GM12878 (cell line): ENCODE data around the gene SMARCAL1. TPM values are rescaled to one million over a fixed set of nuclear protein-coding genes. Genes with fewer than 3 reads are reported as not detected.

Experiments
- ATAC-seq: fragments of 200-7000 bp; cut with Tn5 transposase; 3 replicates; pipeline ENCODE4 v1.9.1; 2020; ENCODE audit warnings: mild to moderate bottlenecking, moderate library complexity
- BruUV-seq: library from RNA; stranded (reverse); fragments of 400-500 nt; replicated peaks from 2 replicates; lab custom pipeline; 2021; lab: Mats Ljungman, UMichigan
- CTCF ChIA-PET: fragments of 300-600 bp; sonication (Branson Sonifier 250); formaldehyde crosslinking; extraction: SDS; loops from one replicate; lab custom pipeline; 2021; ENCODE audit warnings: inconsistent platforms; lab: Yijun Ruan, JAX
- POLR2A ChIA-PET: fragments of 350-600 bp; formaldehyde crosslinking; extraction: SDS; loops from one replicate; lab custom pipeline; 2021; ENCODE audit warnings: inconsistent platforms; lab: Charles Lee
- RAD21 ChIA-PET: fragments of 300-600 bp; sonication (Branson Sonifier 250); formaldehyde crosslinking; loops from one replicate; lab custom pipeline; 2023; ENCODE audit warnings: antibody characterized with exemption; ENCODE audit not compliant: unreplicated experiment; lab: Charles Lee
- SMC1A ChIA-PET: fragments of 300-600 bp; sonication (Branson Sonifier 250); formaldehyde crosslinking; loops from one replicate; lab custom pipeline; 2023; ENCODE audit not compliant: unreplicated experiment, uncharacterized antibody; lab: Charles Lee
- DNase-seq: peaks from one replicate; pipeline ENCODE4 v3.0.0-alpha.2; 2011; ENCODE audit warnings: low read depth, low spot score
- FAIRE-seq: peaks from 3 replicates; lab custom pipeline; 2011; peaks lifted over from hg19 to GRCh38; lab: Jason Lieb, UNC
- H2AFZ ChIP-seq: 2 replicates; pipeline ENCODE4 v1.6.0; 2011; ENCODE audit warnings: low read depth, low read length, control low read depth; ENCODE audit not compliant: control insufficient read depth
- H3K27ac ChIP-seq: 2 replicates; pipeline ENCODE4 v1.5.1; 2011; ENCODE audit warnings: control low read depth; ENCODE audit not compliant: control insufficient read depth, insufficient read depth
- H3K27me3 ChIP-seq, 2 experiments: replicated peaks in 1 of 2; 2 replicates each; pipeline versions ENCODE4 v1.6.0 to v1.6.1; 2011; ENCODE audit warnings: low read length in 1 of 2; ENCODE audit not compliant: control insufficient read depth in 2 of 2, insufficient read depth in 2 of 2
- H3K36me3 ChIP-seq, 2 experiments: 2 replicates each; pipeline ENCODE4 v1.5.1; 2011; ENCODE audit warnings: low read length in 1 of 2; ENCODE audit not compliant: control insufficient read depth in 2 of 2, insufficient read depth in 2 of 2
- H3K4me1 ChIP-seq: 2 replicates; pipeline ENCODE4 v1.6.1; 2011; ENCODE audit warnings: mild to moderate bottlenecking, low read length, moderate library complexity, mixed read lengths; ENCODE audit not compliant: control insufficient read depth, insufficient read depth
- H3K4me2 ChIP-seq: 2 replicates; pipeline ENCODE4 v1.6.0; 2011; ENCODE audit warnings: control low read depth; ENCODE audit not compliant: control insufficient read depth, insufficient read depth
- H3K4me3 ChIP-seq: fragments of 200-600 bp; sonication (generic); 2 replicates; pipeline ENCODE4 v1.5.1; 2016
- H3K79me2 ChIP-seq: 2 replicates; pipeline ENCODE4 v1.6.0; 2011; ENCODE audit warnings: low read length; ENCODE audit not compliant: control insufficient read depth, insufficient read depth
- H3K9ac ChIP-seq: 2 replicates; pipeline ENCODE4 v1.8.0; 2011; ENCODE audit warnings: low read length, control low read depth, mixed read lengths; ENCODE audit not compliant: control insufficient read depth, insufficient read depth
- H3K9me3 ChIP-seq: replicated peaks from 3 replicates; pipeline ENCODE4 v1.5.1; 2011; ENCODE audit warnings: mild to moderate bottlenecking, low read length; ENCODE audit not compliant: control insufficient read depth, insufficient read depth
- H4K20me1 ChIP-seq: 2 replicates; pipeline ENCODE4 v1.6.0; 2011; ENCODE audit not compliant: control insufficient read depth, insufficient read depth
- CHD2 ChIP-seq: IDR thresholded peaks from 2 replicates; pipeline ENCODE4 v1.6.1; 2011; ENCODE audit warnings: low read depth, low read length, improper control_type of control experiment, borderline replicate concordance
- CREB1 ChIP-seq: IDR thresholded peaks from 2 replicates; pipeline ENCODE4 v1.6.1; 2012; ENCODE audit warnings: low read depth, mild to moderate bottlenecking, inconsistent platforms
- CREM ChIP-seq: IDR thresholded peaks from 2 replicates; pipeline ENCODE4 v1.6.1; 2014; ENCODE audit warnings: antibody characterized with exemption, low read depth
- CUX1 ChIP-seq: IDR thresholded peaks from 2 replicates; pipeline ENCODE4 v1.6.1; 2012; ENCODE audit warnings: improper control_type of control experiment, low read depth, low read length; ENCODE audit not compliant: insufficient replicate concordance
- HCFC1 ChIP-seq: fragments of 150-350 bp; IDR thresholded peaks from 2 replicates; pipeline ENCODE4 v1.6.1; 2014; ENCODE audit warnings: low read length
- MEF2B ChIP-seq: fragments of 450-650 bp; IDR thresholded peaks from 2 replicates; pipeline ENCODE4 v1.6.1; 2018; ENCODE audit warnings: mild to moderate bottlenecking, moderate library complexity; ENCODE audit not compliant: partially characterized antibody, poor library complexity, severe bottlenecking
- MXI1 ChIP-seq: fragments of 150-350 bp; IDR thresholded peaks from 2 replicates; pipeline ENCODE4 v1.6.1; 2011; ENCODE audit warnings: low read depth, mild to moderate bottlenecking, inconsistent platforms, low read length, improper control_type of control experiment
- POLR2AphosphoS2 ChIP-seq: IDR thresholded peaks from 2 replicates; pipeline ENCODE4 v1.6.1; 2011; ENCODE audit warnings: low read depth, mild to moderate bottlenecking, low read length, improper control_type of control experiment, moderate library complexity
- SIX5 ChIP-seq: IDR thresholded peaks from 2 replicates; pipeline ENCODE4 v1.6.1; 2011; ENCODE audit warnings: mild to moderate bottlenecking, low read depth, low read length, moderate library complexity; ENCODE audit not compliant: severe bottlenecking
- ZZZ3 ChIP-seq: IDR thresholded peaks from 2 replicates; pipeline ENCODE4 v1.6.1; 2011; ENCODE audit warnings: low read depth; ENCODE audit not compliant: control insufficient read depth, insufficient read length
- WGBS: methylation state at CpG from one replicate; pipeline ENCODE4 v1.1.6; 2016; ENCODE audit warnings: low lambda C conversion rate; ENCODE audit not compliant: insufficient replicate concordance, insufficient coverage; ENCODE audit errors: missing lambda C conversion rate; 5-methylcytosine and 5-hydroxymethylcytosine counted together
- in situ Hi-C: fragments of 300-500 bp; cut with MboI; formaldehyde crosslinking; loops from 9 replicates; pipeline ENCODE4 v1.14.3; 2018; ENCODE audit warnings: mixed read lengths
- intact Hi-C: fragments of 100-400 bp; cut with micrococcal nuclease; formaldehyde crosslinking; loops from one replicate; pipeline ENCODE4 v1.14.2; 2022; ENCODE audit not compliant: unreplicated experiment
- polyA plus RNA-seq, 11 experiments: library from polyadenylated mRNA; depleted of rRNA in 4 of 11; unstranded in 6 of 11; stranded (reverse) in 5 of 11; fragments of >200 nt; fragmentation: Nextera tagmentation in 4 of 11; fragmentation: Illumina TruSeq in 1 of 11; extraction: Ambion mirVana in 4 of 11; extraction: Trizol in 1 of 11; gene quantifications; 1 replicate in 1 of 11; 2 replicates in 10 of 11; pipeline versions ENCODE4 v1.2.1 to v1.2.3, GENCODE V29; 2011 to 2016; ENCODE audit warnings: inconsistent platforms in 2 of 11, missing spikeins in 2 of 11, low read depth in 1 of 11
- total RNA-seq, 4 experiments: library from RNA; depleted of rRNA in 3 of 4; stranded (reverse); fragments of >200 nt in 3 of 4; fragmentation: Illumina TruSeq in 1 of 4; extraction: Trizol in 1 of 4; gene quantifications; 2 replicates each; pipeline versions ENCODE4 v1.2.1 to v1.2.3, GENCODE V29; 2013 to 2021

SMARCAL1 gene
- total and polyA plus RNA-seq, 10 of the 15 experiments (the other 5 are each of a cell fraction or from before 2014, with no cell fraction given) = 10.8 to 32.9 (median 21.8) TPM

GRCh38 chr2:216508229-216508628 lies 95.9 kb downstream of the SMARCAL1 start:
- no TSS peak for BruUV-seq
- in situ Hi-C loops (no loop called here), intact Hi-C loops (loop anchor here (10.0 kb wide), 1 partner anchor 393 kb away; no protein-coding TSS in a partner anchor)
- Histone ChIP-seq H2AFZ (no peak overlapping the region), H3K36me3 (peaks cover under 1 to 25% of the 10 kb centered on the region in 2 experiments), H3K4me2 (no peak overlapping the region), H4K20me1 (no peaks in the 10 kb centered on the region; the same call in 1 of the 2 replicates), H3K9ac (no peak overlapping the region), H3K27me3 (no peaks in the 10 kb centered on the region), H3K4me1 (no peaks in the 10 kb centered on the region), H3K79me2 (no peaks in the 10 kb centered on the region; the same call in none of the 2 replicates), H3K4me3 (no peak overlapping the region), H3K9me3 (no peaks in the 10 kb centered on the region; the same call in 2 of the 3 replicates), H3K27ac (no peak overlapping the region)
- WGBS = 100% methylated on average over 1 of the region's 1 CpG
- ChIA-PET POLR2A (interaction anchor here (0.5 kb wide), 1 partner anchor 460 kb away, joined by 7 read pairs; no protein-coding TSS in a partner anchor), SMC1A (interaction anchor here (1.2 to 1.6 kb wide), 3 partner anchors 11 to 91 kb away, joined by 3 to 9 read pairs (median 5); no protein-coding TSS in a partner anchor), CTCF (interaction anchor here (1.0 to 3.5 kb wide), 4 partner anchors 10 to 158 kb away, joined by 3 to 25 read pairs (median 3); no protein-coding TSS in a partner anchor), RAD21 (interaction anchor here (2.0 kb wide), 1 partner anchor 10 kb away, joined by 7 read pairs; no protein-coding TSS in a partner anchor)
- ATAC-seq = peak; percentile 31
- no peak for FAIRE-seq
- DNase-seq = no peak
- TF ChIP-seq MEF2B = no peak
- TF ChIP-seq CHD2 = no peak
- no peak for TF ChIP-seq MXI1
- TF ChIP-seq CUX1 = no peak
- TF ChIP-seq CREM = no peak
- no peak for TF ChIP-seq ZZZ3
- TF ChIP-seq POLR2AphosphoS2 = no peak
- TF ChIP-seq CREB1 = no peak
- no peak for TF ChIP-seq SIX5
- TF ChIP-seq HCFC1 = no peak
